Lower leg skin (tissue), 4 donors: Measurements from ENCODE around the gene SETD1A. TPM values are rescaled to one million over a fixed set of nuclear protein-coding genes. Genes with fewer than 3 reads are reported as not detected.

Source experiments
- DNase-seq, 2 donors: peaks; one replicate each; pipeline ENCODE4 v3.0.0-alpha.2; 2019; ENCODE audit warnings: low spot score in 2 of 2
- H3K4me3 ChIP-seq: fragments of 200-600 bp; sonication (generic); 2 replicates; pipeline ENCODE4 v1.5.1; 2017; ENCODE audit warnings: mild to moderate bottlenecking, low read depth; ENCODE audit not compliant: poor library complexity, severe bottlenecking
- POLR2A ChIP-seq, 2 donors: fragments of 450-650 bp; IDR thresholded peaks; one replicate each; pipeline ENCODE4 v1.6.1; 2016 to 2017; ENCODE audit warnings: antibody characterized with exemption in 2 of 2, mild to moderate bottlenecking in 1 of 2, moderate library complexity in 1 of 2
- WGBS, 2 donors: methylation state at CpG; one replicate each; pipeline ENCODE4 v1.1.5; 2018; 5-methylcytosine and 5-hydroxymethylcytosine counted together
- intact Hi-C: fragments of 100-400 bp; cut with DNase I; formaldehyde crosslinking; loops from one replicate; pipeline ENCODE4 v1.15.0; 2023; ENCODE audit warnings: low total_unique reads
- total RNA-seq, 4 donors: library from RNA; depleted of rRNA; stranded (reverse); fragments of >200 nt; gene quantifications; one replicate each; pipeline ENCODE4 v1.1.0, GENCODE V29; 2016
- TF ChIP-seq, protein P1 (sequence below), 3 donors: fragments of 450-650 bp; IDR thresholded peaks; one replicate each; pipeline ENCODE4 v1.5.1; 2016; ENCODE audit warnings: antibody characterized with exemption in 3 of 3, mild to moderate bottlenecking in 3 of 3, moderate library complexity in 2 of 3

The SETD1A gene
- total RNA-seq, 4 donors from 2014 or later, result 9.2 to 22.4 (median 10.7) TPM

GRCh38 chr16:30985401-30986128, 28.0 kb downstream of the SETD1A start:
- 27 to 34% methylated on average over 14 to 19 of the region's 20 CpGs for WGBS, 2 donors
- intact Hi-C loops, result loop anchor here (5.0 to 10.0 kb wide), 3 partner anchors 107 to 459 kb away; partner anchors contain the start of genes VKORC1 and ZNF843
- peak; percentile 67 to 91 for DNase-seq
- TF ChIP-seq POLR2A (IDR thresholded peaks at IDR 0.05), result no peak
- TF ChIP-seq, protein P1, sequence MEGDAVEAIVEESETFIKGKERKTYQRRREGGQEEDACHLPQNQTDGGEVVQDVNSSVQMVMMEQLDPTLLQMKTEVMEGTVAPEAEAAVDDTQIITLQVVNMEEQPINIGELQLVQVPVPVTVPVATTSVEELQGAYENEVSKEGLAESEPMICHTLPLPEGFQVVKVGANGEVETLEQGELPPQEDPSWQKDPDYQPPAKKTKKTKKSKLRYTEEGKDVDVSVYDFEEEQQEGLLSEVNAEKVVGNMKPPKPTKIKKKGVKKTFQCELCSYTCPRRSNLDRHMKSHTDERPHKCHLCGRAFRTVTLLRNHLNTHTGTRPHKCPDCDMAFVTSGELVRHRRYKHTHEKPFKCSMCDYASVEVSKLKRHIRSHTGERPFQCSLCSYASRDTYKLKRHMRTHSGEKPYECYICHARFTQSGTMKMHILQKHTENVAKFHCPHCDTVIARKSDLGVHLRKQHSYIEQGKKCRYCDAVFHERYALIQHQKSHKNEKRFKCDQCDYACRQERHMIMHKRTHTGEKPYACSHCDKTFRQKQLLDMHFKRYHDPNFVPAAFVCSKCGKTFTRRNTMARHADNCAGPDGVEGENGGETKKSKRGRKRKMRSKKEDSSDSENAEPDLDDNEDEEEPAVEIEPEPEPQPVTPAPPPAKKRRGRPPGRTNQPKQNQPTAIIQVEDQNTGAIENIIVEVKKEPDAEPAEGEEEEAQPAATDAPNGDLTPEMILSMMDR (IDR thresholded peaks at IDR 0.05), result no peak
- H3K4me3 ChIP-seq, result peak overlapping the region; percentile 27

DNA sequence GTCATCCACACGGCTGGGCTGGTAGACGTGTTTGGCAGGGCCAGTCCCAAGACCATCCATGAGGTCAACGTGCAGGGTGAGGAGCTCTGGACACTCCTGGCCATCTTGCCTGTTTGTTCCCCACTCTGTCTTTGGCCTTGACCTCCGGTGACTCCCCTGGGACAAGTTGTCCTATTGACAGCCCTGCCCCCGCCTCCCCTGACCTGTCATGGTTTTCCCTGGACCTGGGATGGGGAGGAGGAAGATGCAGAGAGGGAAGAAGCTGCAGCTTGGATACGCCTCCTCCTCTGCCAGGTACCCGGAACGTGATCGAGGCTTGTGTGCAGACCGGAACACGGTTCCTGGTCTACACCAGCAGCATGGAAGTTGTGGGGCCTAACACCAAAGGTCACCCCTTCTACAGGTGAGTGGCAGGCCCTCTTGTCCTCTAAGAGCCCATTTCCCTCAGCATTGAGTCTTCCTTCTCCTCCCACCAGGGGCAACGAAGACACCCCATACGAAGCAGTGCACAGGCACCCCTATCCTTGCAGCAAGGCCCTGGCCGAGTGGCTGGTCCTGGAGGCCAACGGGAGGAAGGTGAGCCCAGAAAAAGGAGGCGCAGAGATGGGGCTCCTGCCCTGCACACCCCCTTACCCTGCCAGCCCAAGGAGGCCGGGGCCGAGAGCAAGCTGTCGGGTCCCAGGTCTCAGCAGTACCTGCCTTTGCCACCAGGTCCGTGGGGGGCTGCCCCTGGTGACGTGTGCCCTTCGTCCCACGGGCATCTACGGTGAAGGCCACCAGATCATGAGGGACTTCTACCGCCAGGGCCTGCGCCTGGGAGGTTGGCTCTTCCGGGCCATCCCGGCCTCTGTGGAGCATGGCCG, 28.8 kb downstream of the SETD1A start:
- DNase-seq, result no peak
- intact Hi-C loops, result loop anchor here (5.0 to 10.0 kb wide), 3 partner anchors 106 to 458 kb away; partner anchors contain the start of genes VKORC1 and ZNF843
- TF ChIP-seq, protein P1 (IDR thresholded peaks at IDR 0.05), result no peak
- TF ChIP-seq POLR2A (IDR thresholded peaks at IDR 0.05), result no peak
- WGBS, 2 donors, result 88 to 89% methylated on average over 24 to 28 of the region's 29 CpGs
- H3K4me3 ChIP-seq, result no peak overlapping the region

DNA sequence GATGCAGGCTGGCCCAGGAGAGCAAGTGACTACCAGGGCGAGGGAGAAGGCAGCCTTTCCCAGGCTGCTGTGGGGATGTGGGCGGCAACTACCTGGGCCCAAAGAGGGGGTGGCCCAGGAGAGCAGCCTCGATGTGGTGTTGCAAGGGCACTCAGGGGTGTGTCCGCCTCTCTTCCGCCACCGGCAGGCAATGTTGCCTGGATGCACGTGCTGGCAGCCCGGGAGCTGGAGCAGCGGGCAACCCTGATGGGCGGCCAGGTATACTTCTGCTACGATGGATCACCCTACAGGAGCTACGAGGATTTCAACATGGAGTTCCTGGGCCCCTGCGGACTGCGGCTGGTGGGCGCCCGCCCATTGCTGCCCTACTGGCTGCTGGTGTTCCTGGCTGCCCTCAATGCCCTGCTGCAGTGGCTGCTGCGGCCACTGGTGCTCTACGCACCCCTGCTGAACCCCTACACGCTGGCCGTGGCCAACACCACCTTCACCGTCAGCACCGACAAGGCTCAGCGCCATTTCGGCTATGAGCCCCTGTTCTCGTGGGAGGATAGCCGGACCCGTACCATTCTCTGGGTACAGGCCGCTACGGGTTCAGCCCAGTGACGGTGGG, 30.1 kb downstream of the SETD1A start:
- WGBS, 2 donors, result 88 to 89% methylated on average over 28 to 30 of the region's 30 CpGs
- DNase-seq, result no peak
- H3K4me3 ChIP-seq, result no peak overlapping the region
- intact Hi-C loops, result loop anchor here (5.0 to 10.0 kb wide), 3 partner anchors 105 to 457 kb away; partner anchors contain the start of genes VKORC1 and ZNF843
- TF ChIP-seq POLR2A (IDR thresholded peaks at IDR 0.05), result no peak
- TF ChIP-seq, protein P1 (IDR thresholded peaks at IDR 0.05), result no peak

- TF ChIP-seq, protein P1 (IDR thresholded peaks at IDR 0.05), result no peak
- no peak for TF ChIP-seq POLR2A (IDR thresholded peaks at IDR 0.05)
- intact Hi-C loops, result loop anchor here (5.0 to 10.0 kb wide), 3 partner anchors 103 to 455 kb away; partner anchors contain the start of genes VKORC1 and ZNF843
- 75 to 82% methylated on average over 23 of the region's 23 CpGs for WGBS, 2 donors
- H3K4me3 ChIP-seq, result no peak overlapping the region
- no peak for DNase-seq
Measured at GRCh38 chr16:30989469-30990047, 32.0 kb downstream of the SETD1A start.

DNA sequence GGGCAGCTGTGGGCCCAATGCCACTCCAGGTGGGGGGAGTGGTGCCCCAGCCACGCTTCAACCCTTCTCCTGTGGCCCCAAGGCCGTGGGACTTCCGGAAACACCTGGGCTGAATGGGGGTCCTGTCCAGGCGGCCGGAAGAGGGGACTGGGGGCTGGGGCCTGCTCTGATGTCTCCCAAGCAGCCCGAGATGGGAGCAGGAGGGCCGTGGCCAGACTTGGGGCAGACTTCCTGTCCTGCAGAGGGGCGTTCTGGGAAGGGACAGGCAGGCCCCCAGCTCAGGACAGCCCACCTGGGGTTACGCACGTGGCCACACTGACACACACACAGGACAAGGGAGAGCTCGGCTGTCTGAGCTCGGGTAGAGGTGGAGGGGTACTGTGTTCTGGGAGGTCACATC, 32.6 kb downstream of the SETD1A start:
- no peak for DNase-seq
- intact Hi-C loops, result no loop called here
- H3K4me3 ChIP-seq, result no peak overlapping the region
- TF ChIP-seq, protein P1 (IDR thresholded peaks at IDR 0.05), result no peak
- TF ChIP-seq POLR2A (IDR thresholded peaks at IDR 0.05), result no peak
- WGBS, 2 donors, result 66 to 68% methylated on average over 4 to 12 of the region's 12 CpGs
